GM18498 (cell line): ENCODE measurements around the gene MTOR.

ENCODE experiments used
- ATAC-seq: cut with Tn5 transposase; IDR thresholded peaks from one replicate; pipeline ENCODE4 v1.9.1; 2021; ENCODE audit warnings: mild to moderate bottlenecking, moderate library complexity; ENCODE audit not compliant: unreplicated experiment

MTOR gene

GRCh38 chr1:11227106-11228077 lies 35.0 kb downstream of the MTOR start:
- ATAC-seq: peak; percentile 87

- no peak for ATAC-seq
Observed at GRCh38 chr1:11216074-11216473, 46.3 kb downstream of the MTOR start.

- no peak for ATAC-seq
Observed at GRCh38 chr1:11215381-11216005, 46.9 kb downstream of the MTOR start.

- no peak for ATAC-seq
Observed at GRCh38 chr1:11214698-11215380, 47.5 kb downstream of the MTOR start.

GRCh38 chr1:11211925-11212587 lies 50.3 kb downstream of the MTOR start:
- ATAC-seq: no peak

- no peak for ATAC-seq
Observed at GRCh38 chr1:11211461-11211860, 50.9 kb downstream of the MTOR start.

GRCh38 chr1:11207898-11208611 lies 54.3 kb downstream of the MTOR start:
- ATAC-seq: no peak

GRCh38 chr1:11204396-11205190 lies 57.8 kb downstream of the MTOR start:
- no peak for ATAC-seq

GRCh38 chr1:11198851-11199594 lies 63.3 kb downstream of the MTOR start:
- ATAC-seq: no peak

GRCh38 chr1:11198257-11198656 lies 64.1 kb downstream of the MTOR start:
- ATAC-seq: no peak

GRCh38 chr1:11197359-11197758 lies 65.0 kb downstream of the MTOR start:
- no peak for ATAC-seq

- no peak for ATAC-seq
Observed at GRCh38 chr1:11196945-11197344, 65.4 kb downstream of the MTOR start.

- no peak for ATAC-seq
Observed at GRCh38 chr1:11194407-11195176, 67.8 kb downstream of the MTOR start.

- ATAC-seq: no peak
Observed at GRCh38 chr1:11193376-11193775, 69.0 kb downstream of the MTOR start.

- ATAC-seq: no peak
Observed at GRCh38 chr1:11188858-11189451, 73.4 kb downstream of the MTOR start, which contains the start of gene ANGPTL7. Gene ANGPTL7 (plus strand): TSS chr1:11189355. CDS start chr1:11189580, 225 bp downstream.

GRCh38 chr1:11188381-11188780 lies 74.0 kb downstream of the MTOR start:
- ATAC-seq: no peak

- no peak for ATAC-seq
Observed at GRCh38 chr1:11187931-11188330, 74.4 kb downstream of the MTOR start.

- no peak for ATAC-seq
Observed at GRCh38 chr1:11187494-11187893, 74.9 kb downstream of the MTOR start.
